Ovary (tissue), 9 donors: ENCODE results near the gene NF1. TPM values are rescaled to one million over a fixed set of nuclear protein-coding genes. Genes with fewer than 3 reads are reported as not detected.
"Not testable (repeated sequence)": the region's sequence is repeated elsewhere in the genome, so short reads cannot be mapped to it uniquely, and the experiment has no call there.

Experiments used
- DNase-seq, 5 donors: peaks; one replicate each; pipeline ENCODE4 v3.0.0-alpha.2; 2019 to 2020
- H3K27ac ChIP-seq, 2 donors: fragments of 200-600 bp; one replicate each; pipeline versions ENCODE4 v1.5.1 to v1.8.0; 2019 to 2022
- H3K27me3 ChIP-seq: fragments of 200-600 bp; one replicate; pipeline ENCODE4 v1.8.0; 2022
- H3K36me3 ChIP-seq: fragments of 200-600 bp; sonication (generic); one replicate; pipeline ENCODE4 v1.5.1; 2019
- H3K4me1 ChIP-seq: one replicate; pipeline ENCODE4 v1.8.1; 2013; ENCODE audit warnings: mild to moderate bottlenecking, moderate library complexity; ENCODE audit not compliant: insufficient read depth
- H3K4me3 ChIP-seq: fragments of 200-600 bp; sonication (generic); one replicate; pipeline ENCODE4 v1.5.1; 2017
- H3K9me3 ChIP-seq, 2 donors: fragments of 200-600 bp in 1 of 2; sonication (generic) in 1 of 2; one replicate each; pipeline versions ENCODE4 v1.5.1 to v1.8.1; 2013 to 2019; ENCODE audit warnings: mild to moderate bottlenecking in 1 of 2, moderate library complexity in 1 of 2
- EP300 ChIP-seq: sonication (generic); formaldehyde crosslinking; IDR thresholded peaks from one replicate; pipeline ENCODE4 v1.6.1; 2017; ENCODE audit warnings: antibody characterized with exemption
- POLR2A ChIP-seq: fragments of 450-650 bp; IDR thresholded peaks from one replicate; pipeline ENCODE4 v1.6.1; 2017; ENCODE audit warnings: antibody characterized with exemption, mild to moderate bottlenecking, moderate library complexity
- WGBS, 3 donors: extraction: QIAGEN DNeasy Blood & Tissue Kit in 1 of 3; methylation state at CpG; one replicate each; pipeline versions ENCODE4 v1.1.5 to v1.1.7; 2013 to 2017; 5-methylcytosine and 5-hydroxymethylcytosine counted together
- intact Hi-C, 4 donors: fragments of 100-400 bp; cut with DNase I; formaldehyde crosslinking; loops; one replicate each; pipeline versions ENCODE4 v1.11.0 to v1.15.1; 2022 to 2023
- polyA plus RNA-seq, 2 donors: library from polyadenylated mRNA; stranded (reverse); fragments of 200-250 nt in 1 of 2; fragments of 350-450 nt in 1 of 2; fragmentation: Illumina TruSeq in 1 of 2; extraction: RNeasy Lipid Tissue Mini Kit (QIAGEN cat#74804) in 1 of 2; gene quantifications; one replicate each; pipeline ENCODE4 v1.2.3, GENCODE V29; 2013 to 2014
- total RNA-seq, 7 donors: library from RNA; depleted of rRNA in 2 of 7; stranded (reverse); fragments of >200 nt in 2 of 7; fragmentation: NEBNext Ultra II Directional in 3 of 7; extraction: Animal tissue kit (Norgen Biotek cat#: 25700) in 3 of 7; gene quantifications; one replicate each; pipeline versions ENCODE4 v1.1.0 to v1.2.4, GENCODE V29; 2016 to 2023
- TF ChIP-seq, protein P1 (sequence below), 3 donors: fragments of 450-650 bp in 2 of 3; fragments of 200-600 bp in 1 of 3; IDR thresholded peaks; one replicate each; pipeline versions ENCODE4 v1.5.1 to v1.8.0; 2016 to 2022; ENCODE audit warnings: antibody characterized with exemption in 3 of 3, mild to moderate bottlenecking in 1 of 3
- donor health status: DM: no; HTN: no; CAD: no; lungs with moderate emphysema.
- donor health status: DM: no; HTN: no; CAD: no.
- donor health status: Bipolar disorder and iron deficiency.
- donor health status: DM: yes; HTN: yes; CAD: no.
- donor health status: DM: no; HTN: no; CAD: no.
- donor health status: DM: yes; HTN: yes; CAD: no.

NF1 gene
- total and polyA plus RNA-seq, 9 donors = 11.1 to 62.0 (median 57.0) TPM

DNA sequence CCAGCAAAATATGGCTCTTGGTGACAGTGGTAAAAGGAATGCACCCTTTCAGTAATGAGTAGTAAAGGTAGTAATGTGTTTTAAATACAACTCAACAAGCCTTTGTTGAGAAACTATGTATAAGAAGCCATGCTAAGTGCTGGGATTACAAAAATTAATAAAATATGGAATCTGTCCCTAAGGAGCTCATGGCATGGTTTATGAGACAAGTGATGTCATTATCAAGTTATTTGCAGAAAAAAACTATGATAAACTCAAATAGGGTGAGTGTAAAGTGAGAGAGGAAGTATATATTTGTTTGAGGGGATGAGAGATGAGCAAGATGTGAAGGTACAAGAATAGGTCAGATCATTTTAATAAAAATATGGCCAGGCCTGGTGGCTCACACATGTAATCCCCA, 76.9 kb downstream of the NF1 start:
- intact Hi-C loops = no loop called here
- Histone ChIP-seq H3K36me3 (no peaks in the 10 kb centered on the region), H3K4me1 (no peaks in the 10 kb centered on the region), H3K4me3 (no peak overlapping the region), H3K27me3 (no peaks in the 10 kb centered on the region), H3K9me3 (no peaks in the 10 kb centered on the region), H3K27ac (no peak overlapping the region)
- TF ChIP-seq EP300 (no peak), POLR2A (no peak)
- TF ChIP-seq, protein P1, sequence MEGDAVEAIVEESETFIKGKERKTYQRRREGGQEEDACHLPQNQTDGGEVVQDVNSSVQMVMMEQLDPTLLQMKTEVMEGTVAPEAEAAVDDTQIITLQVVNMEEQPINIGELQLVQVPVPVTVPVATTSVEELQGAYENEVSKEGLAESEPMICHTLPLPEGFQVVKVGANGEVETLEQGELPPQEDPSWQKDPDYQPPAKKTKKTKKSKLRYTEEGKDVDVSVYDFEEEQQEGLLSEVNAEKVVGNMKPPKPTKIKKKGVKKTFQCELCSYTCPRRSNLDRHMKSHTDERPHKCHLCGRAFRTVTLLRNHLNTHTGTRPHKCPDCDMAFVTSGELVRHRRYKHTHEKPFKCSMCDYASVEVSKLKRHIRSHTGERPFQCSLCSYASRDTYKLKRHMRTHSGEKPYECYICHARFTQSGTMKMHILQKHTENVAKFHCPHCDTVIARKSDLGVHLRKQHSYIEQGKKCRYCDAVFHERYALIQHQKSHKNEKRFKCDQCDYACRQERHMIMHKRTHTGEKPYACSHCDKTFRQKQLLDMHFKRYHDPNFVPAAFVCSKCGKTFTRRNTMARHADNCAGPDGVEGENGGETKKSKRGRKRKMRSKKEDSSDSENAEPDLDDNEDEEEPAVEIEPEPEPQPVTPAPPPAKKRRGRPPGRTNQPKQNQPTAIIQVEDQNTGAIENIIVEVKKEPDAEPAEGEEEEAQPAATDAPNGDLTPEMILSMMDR (IDR thresholded peaks at IDR 0.05) = no peak
- DNase-seq = no peak

DNA sequence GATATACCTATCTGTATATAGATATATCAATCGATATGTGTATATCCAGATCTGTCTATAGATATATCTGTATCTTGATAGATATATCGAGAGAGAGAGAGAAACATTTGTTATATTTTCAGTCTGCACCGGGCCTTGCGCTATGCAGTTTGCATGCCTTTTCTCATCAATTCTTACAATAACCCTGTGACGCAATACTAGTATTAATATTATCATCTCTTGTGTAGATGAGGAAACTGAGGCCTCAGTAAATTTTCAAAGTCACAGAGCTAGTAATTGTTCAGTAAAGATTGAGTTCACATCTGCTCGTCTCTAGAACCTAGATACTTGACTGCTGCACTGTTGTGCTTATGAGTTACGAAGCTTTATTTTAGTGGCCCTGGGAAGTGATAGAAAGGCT, 77.6 kb downstream of the NF1 start:
- Histone ChIP-seq H3K27ac (no peak overlapping the region), H3K9me3 (no peaks in the 10 kb centered on the region), H3K27me3 (no peaks in the 10 kb centered on the region), H3K36me3 (no peaks in the 10 kb centered on the region), H3K4me3 (no peak overlapping the region), H3K4me1 (no peaks in the 10 kb centered on the region)
- intact Hi-C loops = no loop called here
- TF ChIP-seq, protein P1 (IDR thresholded peaks at IDR 0.05) = no peak
- TF ChIP-seq POLR2A (no peak), EP300 (no peak)
- 96 to 97% (median 97%) methylated on average over 7 of the region's 7 CpGs for WGBS, 3 donors
- no peak for DNase-seq

DNA sequence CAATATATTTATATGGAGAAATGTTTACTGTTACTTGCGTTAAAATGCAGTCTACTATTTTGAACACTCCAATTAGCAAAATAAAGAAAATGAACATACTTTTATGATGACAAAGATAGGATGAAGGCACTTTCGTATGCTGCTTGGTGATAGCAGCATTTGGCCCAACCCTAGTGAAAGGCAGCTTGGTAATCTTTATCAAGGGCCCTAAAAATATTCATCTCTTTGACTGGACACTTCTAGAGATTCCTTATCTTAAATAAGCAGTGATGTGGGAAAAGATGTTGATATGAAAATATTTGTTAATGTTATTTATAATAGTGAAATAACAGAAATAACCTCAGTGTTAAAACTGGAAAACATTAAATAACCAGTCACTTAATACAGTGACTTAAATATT, 79.4 kb downstream of the NF1 start:
- H3K36me3 ChIP-seq = no peaks in the 10 kb centered on the region
- DNase-seq = no peak
- intact Hi-C loops = no loop called here
- H3K9me3 ChIP-seq = no peaks in the 10 kb centered on the region
- TF ChIP-seq POLR2A (no peak), EP300 (no peak)
- TF ChIP-seq, protein P1 (IDR thresholded peaks at IDR 0.05) = no peak
- no peaks in the 10 kb centered on the region for H3K4me1 ChIP-seq
- H3K27me3 ChIP-seq = no peaks in the 10 kb centered on the region
- H3K27ac ChIP-seq = no peak overlapping the region
- 93 to 97% (median 94%) methylated on average over 2 of the region's 2 CpGs for WGBS, 3 donors
- no peak overlapping the region for H3K4me3 ChIP-seq

DNA sequence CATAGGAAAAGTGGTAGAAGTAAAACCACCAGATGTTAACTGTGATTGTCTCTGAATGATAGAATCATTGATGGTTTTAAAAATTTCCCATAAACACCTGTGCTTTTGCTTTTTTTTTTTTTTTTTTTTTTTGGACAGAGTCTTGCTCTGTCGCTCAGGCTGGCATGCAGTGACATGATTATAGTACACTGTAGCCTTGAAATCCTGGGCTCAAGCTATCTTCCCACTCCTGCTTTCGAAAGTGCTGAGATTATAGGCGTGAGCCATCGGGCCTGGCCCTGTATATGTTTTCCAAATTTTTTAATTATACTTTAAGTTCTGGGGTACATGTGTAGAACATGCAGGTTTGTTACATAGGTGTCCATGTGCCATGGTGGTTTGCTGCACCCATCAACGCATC, 80.5 kb downstream of the NF1 start:
- 96 to 97% (median 96%) methylated on average over 5 of the region's 5 CpGs for WGBS, 3 donors
- Histone ChIP-seq H3K27ac (no peak overlapping the region), H3K27me3 (no peaks in the 10 kb centered on the region), H3K9me3 (no peaks in the 10 kb centered on the region), H3K36me3 (no peaks in the 10 kb centered on the region), H3K4me1 (no peaks in the 10 kb centered on the region), H3K4me3 (no peak overlapping the region)
- intact Hi-C loops = no loop called here
- DNase-seq = no peak
- TF ChIP-seq POLR2A (no peak), EP300 (no peak)
- TF ChIP-seq, protein P1 (IDR thresholded peaks at IDR 0.05) = no peak

DNA sequence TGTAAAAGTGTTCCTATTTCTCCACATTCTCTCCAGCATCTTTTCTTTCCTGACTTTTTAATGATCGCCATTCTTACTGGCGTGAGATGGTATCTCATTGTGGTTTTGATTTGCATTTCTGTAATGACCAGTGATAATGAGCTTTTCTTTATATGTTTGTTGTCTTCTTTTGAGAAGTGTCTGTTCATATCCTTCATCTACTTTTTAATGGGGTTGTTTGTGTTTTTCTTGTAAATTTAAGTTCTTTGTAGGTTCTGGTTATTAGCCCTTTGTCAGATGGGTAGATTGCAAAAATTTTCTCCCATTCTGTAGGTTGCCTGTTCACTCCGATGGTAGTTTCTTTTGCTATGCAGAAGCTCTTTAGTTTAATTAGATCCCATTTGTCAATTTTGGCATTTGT, 81.4 kb downstream of the NF1 start:
- H3K36me3 ChIP-seq, H3K27ac ChIP-seq, H3K27me3 ChIP-seq, H3K4me1 ChIP-seq, intact Hi-C loops, H3K9me3 ChIP-seq, DNase-seq, H3K4me3 ChIP-seq: not testable (repeated sequence)
- WGBS, 3 donors = 94 to 100% (median 99%) methylated on average over 3 of the region's 3 CpGs

DNA sequence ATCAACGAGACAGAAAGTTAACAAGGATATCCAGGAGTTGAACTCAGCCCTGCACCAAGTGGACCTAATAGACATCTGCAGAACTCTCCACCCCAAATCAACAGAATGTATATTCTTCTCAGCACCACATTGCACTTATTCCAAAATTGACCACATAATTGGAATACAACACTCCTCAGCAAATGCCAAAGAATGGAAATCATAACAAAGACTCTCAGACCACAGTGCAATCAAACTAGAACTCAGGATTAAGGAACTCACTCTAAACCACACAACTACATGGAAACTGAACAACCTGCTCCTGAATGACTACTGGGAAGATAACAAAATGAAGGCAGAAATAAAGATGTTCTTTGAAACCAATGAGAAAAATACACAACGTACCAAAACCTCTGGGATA, 84.2 kb downstream of the NF1 start:
- H3K4me3 ChIP-seq, H3K9me3 ChIP-seq, H3K27ac ChIP-seq, H3K4me1 ChIP-seq, H3K27me3 ChIP-seq, intact Hi-C loops, H3K36me3 ChIP-seq, DNase-seq: not testable (repeated sequence)
- 95 to 100% (median 96%) methylated on average over 1 to 2 of the region's 2 CpGs for WGBS, 3 donors
